ENCODE measurements around the gene TMEM184B.
A peak's percentile ranks its signal among the peaks of the same experiment; 100 is the strongest.
"Not testable (repeated sequence)": the region's sequence is repeated elsewhere in the genome, so short reads cannot be mapped to it uniquely, and the experiment has no call there.

TMEM184B gene

DNA sequence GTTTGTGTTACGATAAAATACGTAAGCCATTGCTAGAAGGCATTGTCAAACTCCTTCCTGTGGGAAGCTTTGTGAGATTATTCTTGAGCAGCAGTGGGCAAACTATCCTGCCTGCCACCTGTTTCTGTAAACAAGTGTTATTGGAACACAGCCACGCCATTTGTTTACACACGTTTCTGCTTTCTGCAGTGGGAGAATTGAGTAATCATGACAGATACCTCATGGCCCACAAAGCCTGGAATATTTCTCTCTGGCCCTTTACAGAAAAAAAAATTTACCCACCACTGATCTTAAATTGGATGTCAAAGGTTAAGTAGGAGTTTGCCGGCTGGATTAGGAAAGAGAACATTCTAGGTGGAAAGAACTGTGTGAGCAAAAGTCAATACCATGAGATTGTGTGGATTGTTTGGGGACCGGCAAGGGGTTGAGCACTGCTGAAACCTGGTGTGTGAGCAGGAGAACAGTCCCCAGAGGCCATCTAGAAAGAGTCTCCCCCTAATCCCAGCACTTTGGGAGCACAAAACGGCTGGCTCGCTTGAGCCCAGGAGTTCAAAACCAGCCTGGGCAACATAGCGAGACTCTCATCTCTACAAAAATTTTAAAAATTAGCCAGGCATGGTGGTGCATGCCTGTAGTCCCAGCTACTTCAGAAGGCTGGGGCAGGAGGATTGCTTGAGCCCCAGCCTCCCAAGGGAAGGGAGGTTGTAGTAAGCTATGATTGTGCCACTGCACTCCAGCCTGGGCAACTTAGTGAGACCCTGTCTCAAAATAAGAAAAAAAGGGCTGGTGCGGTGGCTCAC lies 85.2 kb downstream of the TMEM184B start:
- DNase-seq (ENCODE audit: low read depth): peak; percentile 59
- no peak overlapping the region for H3K4me3 ChIP-seq (ENCODE audit: low read depth, low read length)
- TF ChIP-seq, protein P1, sequence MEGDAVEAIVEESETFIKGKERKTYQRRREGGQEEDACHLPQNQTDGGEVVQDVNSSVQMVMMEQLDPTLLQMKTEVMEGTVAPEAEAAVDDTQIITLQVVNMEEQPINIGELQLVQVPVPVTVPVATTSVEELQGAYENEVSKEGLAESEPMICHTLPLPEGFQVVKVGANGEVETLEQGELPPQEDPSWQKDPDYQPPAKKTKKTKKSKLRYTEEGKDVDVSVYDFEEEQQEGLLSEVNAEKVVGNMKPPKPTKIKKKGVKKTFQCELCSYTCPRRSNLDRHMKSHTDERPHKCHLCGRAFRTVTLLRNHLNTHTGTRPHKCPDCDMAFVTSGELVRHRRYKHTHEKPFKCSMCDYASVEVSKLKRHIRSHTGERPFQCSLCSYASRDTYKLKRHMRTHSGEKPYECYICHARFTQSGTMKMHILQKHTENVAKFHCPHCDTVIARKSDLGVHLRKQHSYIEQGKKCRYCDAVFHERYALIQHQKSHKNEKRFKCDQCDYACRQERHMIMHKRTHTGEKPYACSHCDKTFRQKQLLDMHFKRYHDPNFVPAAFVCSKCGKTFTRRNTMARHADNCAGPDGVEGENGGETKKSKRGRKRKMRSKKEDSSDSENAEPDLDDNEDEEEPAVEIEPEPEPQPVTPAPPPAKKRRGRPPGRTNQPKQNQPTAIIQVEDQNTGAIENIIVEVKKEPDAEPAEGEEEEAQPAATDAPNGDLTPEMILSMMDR (conservative IDR thresholded peaks at IDR 0.05; ENCODE audit: low read depth, low read length): no peak

DNA sequence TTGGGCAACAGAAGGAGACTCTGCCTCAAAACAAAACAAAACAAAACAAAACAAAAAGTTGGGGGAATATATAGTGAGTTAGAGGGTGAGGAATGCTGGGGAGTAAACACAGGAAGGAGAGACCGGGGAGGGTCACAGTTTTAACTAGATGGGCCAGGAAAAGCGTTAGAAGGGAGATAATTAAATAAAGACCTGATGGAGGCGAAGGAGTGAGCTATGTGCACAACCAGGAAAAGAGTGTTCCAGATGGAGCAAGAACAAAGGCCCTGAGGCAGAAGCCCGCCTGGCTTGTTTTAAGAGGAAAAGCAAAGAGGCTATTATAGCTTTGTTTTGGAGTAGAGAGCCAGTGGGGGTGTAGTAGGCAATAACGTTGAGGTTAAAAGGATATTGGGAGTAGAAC lies 86.4 kb downstream of the TMEM184B start:
- H3K4me3 ChIP-seq (ENCODE audit: low read depth, low read length): no peak overlapping the region
- TF ChIP-seq, protein P1 (conservative IDR thresholded peaks at IDR 0.05; ENCODE audit: low read depth, low read length): no peak
- DNase-seq (ENCODE audit: low read depth): no peak

DNA sequence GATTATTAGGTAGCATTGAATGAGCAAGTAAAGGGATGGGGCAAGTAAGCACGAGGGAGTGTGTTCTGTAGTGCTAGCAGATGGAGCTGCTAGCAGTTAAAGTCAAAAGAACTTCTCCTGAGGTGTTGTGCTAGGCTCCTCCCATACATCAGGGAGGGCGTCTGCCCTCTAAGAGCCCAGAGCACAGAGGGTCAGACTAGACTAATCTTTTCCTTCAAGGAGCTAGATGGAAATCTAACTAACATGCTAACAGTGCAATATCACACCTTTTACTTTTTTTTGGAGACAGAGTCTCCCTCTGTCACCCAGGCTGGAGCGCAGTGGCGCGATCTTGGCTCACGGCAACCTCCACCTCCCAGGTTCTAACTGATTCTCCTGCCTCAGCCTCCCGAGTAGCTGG lies 88.0 kb downstream of the TMEM184B start:
- no peak for DNase-seq (ENCODE audit: low read depth)
- H3K4me3 ChIP-seq (ENCODE audit: low read depth, low read length): no peak overlapping the region
- TF ChIP-seq, protein P1 (conservative IDR thresholded peaks at IDR 0.05; ENCODE audit: low read depth, low read length): no peak

DNA sequence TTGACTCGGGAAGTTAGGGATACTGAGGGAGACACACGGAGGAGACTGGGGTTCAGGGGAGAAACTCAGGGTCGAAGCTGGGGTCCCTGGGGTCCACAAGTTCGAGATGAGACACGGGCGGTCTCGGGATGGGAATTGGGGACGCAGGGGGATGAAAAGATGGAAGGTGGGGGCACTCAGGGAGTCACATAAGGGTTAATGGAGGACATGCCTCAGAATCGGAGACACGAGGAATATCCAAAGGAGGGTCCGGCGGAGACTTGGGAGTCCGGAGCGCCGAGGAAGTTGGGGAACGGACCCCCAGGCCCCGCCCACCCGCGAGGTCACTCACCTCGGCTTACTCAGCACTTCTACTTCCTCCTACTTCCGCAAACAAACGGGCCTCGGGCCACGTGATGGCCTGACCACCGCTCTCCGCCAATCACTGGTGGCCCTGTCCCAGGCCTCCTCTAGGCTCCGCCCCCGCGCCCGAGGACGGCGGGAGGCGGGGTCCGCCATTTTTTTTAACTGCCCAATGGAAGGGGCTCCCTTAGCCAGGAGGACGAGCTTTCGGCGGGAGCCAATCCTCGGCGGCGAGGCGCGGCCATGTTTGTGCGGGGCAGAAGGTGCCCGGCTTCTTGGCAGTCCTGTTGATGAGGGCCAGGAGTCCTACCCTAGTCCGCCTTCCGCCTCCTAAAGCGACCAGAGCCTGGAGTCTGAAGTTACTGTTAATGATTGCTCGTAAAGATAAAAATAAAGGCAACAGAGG lies 91.2 kb downstream of the TMEM184B start, which contains the start of gene PLA2G6:
Gene PLA2G6, minus strand, starts transcription at position 378 of the 748 bp plus-strand sequence. CDS start 12,404 bp downstream, outside the sequence.
- peak within 1 kb of the TSS; percentile 66 for H3K4me3 ChIP-seq (ENCODE audit: low read depth, low read length)
- DNase-seq (ENCODE audit: low read depth): peak; percentile 99
- TF ChIP-seq, protein P1 (conservative IDR thresholded peaks at IDR 0.05; ENCODE audit: low read depth, low read length): no peak

DNA sequence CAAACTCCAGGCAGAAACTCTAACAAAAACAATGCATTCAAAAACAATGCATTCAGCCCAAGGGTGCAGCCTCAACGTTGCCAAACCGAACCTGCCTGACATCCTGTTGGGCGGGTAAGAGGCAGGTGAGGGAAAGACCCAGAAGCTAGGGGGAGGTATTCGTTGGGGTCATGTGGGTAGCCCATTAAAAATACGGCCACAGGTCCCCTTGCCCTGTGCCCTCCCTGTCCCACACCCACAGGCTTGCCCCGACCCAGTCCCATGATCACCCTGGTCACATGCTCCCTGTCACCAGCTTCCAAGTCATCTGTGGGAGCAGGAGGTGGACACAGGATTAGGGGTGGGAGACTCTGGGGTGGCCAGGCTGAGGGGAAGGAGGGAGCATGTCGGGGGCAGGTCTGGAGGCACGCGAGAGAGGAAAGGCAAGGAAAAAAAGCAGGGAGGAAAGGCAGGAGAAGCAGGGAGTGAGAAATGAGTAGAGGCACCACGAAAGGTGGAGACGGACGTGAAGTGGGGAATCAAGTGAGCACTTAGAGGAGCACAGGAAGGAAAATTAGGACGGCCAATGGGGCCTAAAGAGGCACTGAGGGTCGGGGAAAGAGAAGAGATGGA lies 91.9 kb downstream of the TMEM184B start:
- no peak for DNase-seq (ENCODE audit: low read depth)
- TF ChIP-seq, protein P1 (conservative IDR thresholded peaks at IDR 0.05; ENCODE audit: low read depth, low read length): no peak
- H3K4me3 ChIP-seq (ENCODE audit: low read depth, low read length): peak overlapping the region; percentile 66

DNA sequence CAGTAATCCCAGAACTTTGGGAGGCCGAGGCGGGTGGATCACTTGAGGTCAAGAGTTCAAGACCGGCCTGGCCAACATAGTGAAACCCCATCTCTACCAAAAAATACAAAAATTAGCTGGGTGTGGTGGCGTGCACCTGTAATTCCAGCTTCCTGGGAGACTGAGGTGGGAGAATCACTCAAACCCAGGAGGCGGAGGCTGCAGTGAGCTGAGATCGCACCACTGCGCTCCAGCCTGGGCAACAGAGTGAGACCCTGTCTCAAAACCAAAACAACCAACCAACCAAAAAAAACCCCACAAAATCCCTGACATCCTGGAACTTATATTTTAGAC lies 94.2 kb downstream of the TMEM184B start:
- H3K4me3 ChIP-seq (ENCODE audit: low read depth, low read length); DNase-seq (ENCODE audit: low read depth): not testable (repeated sequence)

DNA sequence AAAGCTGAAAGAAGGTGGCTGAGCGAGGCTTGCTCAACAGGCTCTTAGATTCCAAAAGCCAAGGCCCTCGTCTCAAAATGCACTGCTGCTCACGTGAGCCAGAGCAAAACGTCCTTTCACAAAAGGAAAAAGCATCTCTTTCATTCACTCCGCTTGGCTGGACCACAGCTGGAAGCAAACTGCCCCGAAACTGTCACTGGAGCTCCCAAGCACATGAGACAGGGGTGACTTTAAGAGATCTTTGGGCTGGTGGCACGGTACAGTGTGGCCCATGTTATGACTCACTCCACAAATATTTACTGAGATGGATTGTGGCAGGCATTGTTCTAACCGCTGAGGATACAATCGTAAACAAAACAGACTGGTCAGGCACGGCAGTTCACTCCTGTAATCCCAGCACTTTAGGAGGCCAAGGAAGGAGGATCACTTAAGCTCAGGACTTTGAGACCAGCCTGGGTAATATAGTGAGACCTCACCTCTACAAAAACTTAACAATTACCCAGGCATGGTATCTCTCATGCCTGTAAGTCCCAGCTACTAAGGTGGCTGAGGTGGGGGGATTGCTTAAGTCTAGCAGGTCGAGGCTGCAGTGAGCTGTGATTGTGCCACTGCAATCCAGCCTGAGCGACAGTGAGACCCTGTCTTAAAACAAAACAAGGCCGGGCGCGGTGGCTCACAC lies 94.7 kb downstream of the TMEM184B start:
- DNase-seq (ENCODE audit: low read depth): peak; percentile 80
- no peak overlapping the region for H3K4me3 ChIP-seq (ENCODE audit: low read depth, low read length)
- TF ChIP-seq, protein P1 (conservative IDR thresholded peaks at IDR 0.05; ENCODE audit: low read depth, low read length): no peak

DNA sequence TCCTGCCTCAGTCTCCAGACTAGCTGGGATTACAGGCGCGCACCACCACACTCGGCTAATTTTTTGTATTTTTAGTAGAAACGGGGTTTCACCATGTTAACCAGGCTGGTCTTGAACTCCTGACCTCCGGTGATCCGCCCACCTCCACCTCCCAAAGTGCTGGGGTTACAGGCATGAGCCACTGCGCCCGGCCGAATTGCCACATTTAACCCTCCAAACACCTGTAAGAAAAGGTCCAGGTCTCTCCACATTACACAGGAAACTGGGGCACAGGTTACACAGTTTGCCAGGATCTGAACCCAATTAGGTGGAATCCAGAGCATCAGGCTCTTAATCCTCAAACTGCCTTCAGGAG lies 95.3 kb downstream of the TMEM184B start:
- not testable (repeated sequence) for H3K4me3 ChIP-seq (ENCODE audit: low read depth, low read length); DNase-seq (ENCODE audit: low read depth)

Data from choroid plexus epithelial cell (primary cell).